ENCODE results near the gene EEA1. TPM values are rescaled to one million over a fixed set of nuclear protein-coding genes. Genes with fewer than 3 reads are reported as not detected.

EEA1 gene
- total and polyA plus RNA-seq, 2 of the 8 experiments (the other 6 are each of a cell fraction or from before 2014, with no cell fraction given): 1.0 to 18.8 TPM

- H2AK5ac ChIP-seq (ENCODE audit: low read depth, low read length): no peak overlapping the region
- no peak overlapping the region for H2BK20ac ChIP-seq (ENCODE audit: low read length)
- no peaks in the 10 kb centered on the region for H4K20me1 ChIP-seq (replicated peaks in 1 of 2; ENCODE audit: control insufficient read depth in 1 of 2, insufficient read depth in 2 of 2, low read length in 2 of 2)
- peaks cover 1 to 11% (median 5%) of the 10 kb centered on the region in 4 experiments; a peak in 4 of 7 replicates for H3K4me1 ChIP-seq (replicated peaks in 1 of 4; ENCODE audit: control insufficient read depth in 3 of 4, insufficient read depth in 4 of 4, low read length in 3 of 4)
- no peak overlapping the region for H3K4me2 ChIP-seq (ENCODE audit: insufficient read depth in 1 of 2, low read depth in 2 of 2, low read length in 2 of 2)
- H3K14ac ChIP-seq (ENCODE audit: insufficient read length): no peak overlapping the region
- FAIRE-seq (no peak), DNase-seq (ENCODE audit: low read depth in 1 of 2, low spot score in 2 of 2) (no peak)
- H2BK5ac ChIP-seq (ENCODE audit: low read depth, low read length): no peak overlapping the region
- no peak overlapping the region for H2BK120ac ChIP-seq (replicated peaks; ENCODE audit: low read depth, low read length)
- 94% methylated on average over 3 of the region's 3 CpGs; no CpG with 5 or more reads in 1 of the 2 experiments for WGBS, 2 experiments (ENCODE audit: extremely low coverage in 1 of 2, insufficient coverage in 1 of 2, insufficient read length in 1 of 2, insufficient replicate concordance in 2 of 2, low coverage in 1 of 2, low lambda C conversion rate in 2 of 2, missing lambda C conversion rate in 1 of 2)
- H3K18ac ChIP-seq (ENCODE audit: extremely low read depth, low read length): no peak overlapping the region
- H4K91ac ChIP-seq (replicated peaks; ENCODE audit: insufficient read length, low read length): no peak overlapping the region
- no peaks in the 10 kb centered on the region; the same call in 1 of the 2 replicates for H3K23me2 ChIP-seq (ENCODE audit: low read depth, low read length)
- POLR2A ChIA-PET (ENCODE audit: partially characterized antibody): no interaction called here
- H2AFZ ChIP-seq (ENCODE audit: low read length): no peak overlapping the region
- no peak overlapping the region for H3K27ac ChIP-seq (ENCODE audit: low read depth, low read length)
- H3K36me3 ChIP-seq (ENCODE audit: control insufficient read depth in 2 of 4, insufficient read depth in 4 of 4, low read length in 3 of 4): no peaks in the 10 kb centered on the region; a peak in 1 of 8 replicates
- CTCF ChIA-PET (ENCODE audit: partially characterized antibody): interaction anchor here (0.6 to 1.2 kb wide), 5 partner anchors 9 to 769 kb away, joined by 3 read pairs; no protein-coding TSS in a partner anchor
- peaks cover 0 to 2% of the 10 kb centered on the region in 2 experiments; a peak in 2 of 4 replicates for H3K79me2 ChIP-seq (ENCODE audit: control insufficient read depth in 1 of 2, insufficient read depth in 2 of 2, low read length in 2 of 2)
- H3K4ac ChIP-seq (replicated peaks; ENCODE audit: insufficient read length, low read depth, low read length): no peak overlapping the region
- H2BK15ac ChIP-seq (ENCODE audit: low read length): no peak overlapping the region
- H2BK12ac ChIP-seq (ENCODE audit: low read depth, low read length): no peak overlapping the region
- H3K27me3 ChIP-seq (replicated peaks in 1 of 4; ENCODE audit: control insufficient read depth in 3 of 4, extremely low read depth in 1 of 4, insufficient read depth in 3 of 4, low read length in 3 of 4): no peaks in the 10 kb centered on the region
- H3K9ac ChIP-seq (replicated peaks in 1 of 4; ENCODE audit: extremely low read depth in 1 of 4, low read depth in 3 of 4, low read length in 3 of 4): no peak overlapping the region
- no peak overlapping the region for H3K4me3 ChIP-seq (ENCODE audit: extremely low read depth in 1 of 4, insufficient read depth in 2 of 4, low read depth in 3 of 4, low read length in 4 of 4)
- no peak overlapping the region for H3K56ac ChIP-seq (replicated peaks; ENCODE audit: insufficient read length, low read depth, low read length)
- no peak overlapping the region for H4K5ac ChIP-seq (ENCODE audit: insufficient read length, low read depth, low read length)
- no peaks in the 10 kb centered on the region for H3K79me1 ChIP-seq (ENCODE audit: low read depth, low read length)
- no peak overlapping the region for H4K8ac ChIP-seq (ENCODE audit: extremely low read depth, insufficient read depth, low read length)
- no peaks in the 10 kb centered on the region; a peak in 1 of 4 replicates for H3K9me3 ChIP-seq (ENCODE audit: insufficient read depth in 2 of 2, low read depth in 1 of 2, low read length in 1 of 2)
- H3K23ac ChIP-seq (ENCODE audit: insufficient read length): no peak overlapping the region
- TF ChIP-seq HDAC2 (IDR thresholded peaks at IDR 0.05; ENCODE audit: borderline replicate concordance in 1 of 2, low read depth in 2 of 2, low read length in 2 of 2) (no peak), RNF2 (IDR thresholded peaks at IDR 0.05; ENCODE audit: borderline replicate concordance, low read depth, low read length, missing control alignments, poor library complexity, severe bottlenecking) (no peak), KDM1A (IDR thresholded peaks at IDR 0.05; ENCODE audit: borderline replicate concordance, low read length) (no peak), MAX (IDR thresholded peaks at IDR 0.05) (no peak), CBX8 (IDR thresholded peaks at IDR 0.05; ENCODE audit: borderline replicate concordance, low read depth, low read length) (no peak), CHD2 (IDR thresholded peaks at IDR 0.05; ENCODE audit: low read length) (no peak), TBP (IDR thresholded peaks at IDR 0.05; ENCODE audit: low read depth, low read length) (no peak), BACH1 (IDR thresholded peaks at IDR 0.05; ENCODE audit: low read length) (no peak), ASH2L (IDR thresholded peaks at IDR 0.05; ENCODE audit: low read length) (no peak), JUND (IDR thresholded peaks at IDR 0.05; ENCODE audit: low read length) (no peak), ZNF274 (IDR thresholded peaks at IDR 0.05; ENCODE audit: borderline replicate concordance, extremely low read depth, low read length) (no peak), POLR2A (IDR thresholded peaks at IDR 0.05; ENCODE audit: control extremely low read depth in 1 of 2, low read depth in 2 of 2, low read length in 2 of 2) (no peak)
Measured at GRCh38 chr12:92876496-92876895, 52.6 kb downstream of the EEA1 start.

Data from H1 (cell line).